ENCODE results near the gene UBR2. TPM values are rescaled to one million over a fixed set of nuclear protein-coding genes. Genes with fewer than 3 reads are reported as not detected.

UBR2 gene
- total RNA-seq, 1 donor from 2014 or later, result 39.6 TPM

DNA sequence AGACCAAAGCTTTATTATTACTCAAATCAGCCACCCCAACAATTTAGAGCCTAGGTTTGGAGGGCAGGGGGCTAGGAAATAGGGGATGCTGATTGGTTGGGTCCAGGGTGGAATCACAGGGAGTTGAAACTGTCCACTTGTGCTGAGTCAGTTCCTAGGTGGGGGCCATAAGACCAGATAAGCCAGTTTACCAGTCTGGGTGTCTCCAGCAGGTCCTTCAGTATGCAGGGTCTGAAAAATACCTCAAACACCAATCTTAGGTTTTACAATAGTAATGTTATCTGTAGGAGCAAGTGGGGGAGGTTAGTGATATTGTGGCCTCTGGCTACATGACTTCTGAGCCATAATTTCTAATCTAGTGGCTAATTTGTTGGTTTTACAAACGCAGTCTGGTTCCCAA lies 63.2 kb downstream of the UBR2 start:
- Histone ChIP-seq H3K4me1 (no peaks in the 10 kb centered on the region), H3K4me3 (no peak overlapping the region), H3K36me3 (peaks cover 80% of the 10 kb centered on the region), H3K9me3 (no peaks in the 10 kb centered on the region), H3K27ac (no peak overlapping the region), H3K27me3 (ENCODE audit: low read depth) (no peaks in the 10 kb centered on the region)
- DNase-seq, result no peak
- intact Hi-C loops (cut with DNase I), result no loop called here
- ATAC-seq, result no peak
- TF ChIP-seq, protein P1, sequence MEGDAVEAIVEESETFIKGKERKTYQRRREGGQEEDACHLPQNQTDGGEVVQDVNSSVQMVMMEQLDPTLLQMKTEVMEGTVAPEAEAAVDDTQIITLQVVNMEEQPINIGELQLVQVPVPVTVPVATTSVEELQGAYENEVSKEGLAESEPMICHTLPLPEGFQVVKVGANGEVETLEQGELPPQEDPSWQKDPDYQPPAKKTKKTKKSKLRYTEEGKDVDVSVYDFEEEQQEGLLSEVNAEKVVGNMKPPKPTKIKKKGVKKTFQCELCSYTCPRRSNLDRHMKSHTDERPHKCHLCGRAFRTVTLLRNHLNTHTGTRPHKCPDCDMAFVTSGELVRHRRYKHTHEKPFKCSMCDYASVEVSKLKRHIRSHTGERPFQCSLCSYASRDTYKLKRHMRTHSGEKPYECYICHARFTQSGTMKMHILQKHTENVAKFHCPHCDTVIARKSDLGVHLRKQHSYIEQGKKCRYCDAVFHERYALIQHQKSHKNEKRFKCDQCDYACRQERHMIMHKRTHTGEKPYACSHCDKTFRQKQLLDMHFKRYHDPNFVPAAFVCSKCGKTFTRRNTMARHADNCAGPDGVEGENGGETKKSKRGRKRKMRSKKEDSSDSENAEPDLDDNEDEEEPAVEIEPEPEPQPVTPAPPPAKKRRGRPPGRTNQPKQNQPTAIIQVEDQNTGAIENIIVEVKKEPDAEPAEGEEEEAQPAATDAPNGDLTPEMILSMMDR (IDR thresholded peaks at IDR 0.05), result no peak

GRCh38 chr6:42627674-42628073 lies 63.8 kb downstream of the UBR2 start:
- Histone ChIP-seq H3K4me3 (no peak overlapping the region), H3K9me3 (no peaks in the 10 kb centered on the region), H3K27me3 (ENCODE audit: low read depth) (no peaks in the 10 kb centered on the region), H3K36me3 (peaks cover 81% of the 10 kb centered on the region), H3K4me1 (no peaks in the 10 kb centered on the region), H3K27ac (no peak overlapping the region)
- intact Hi-C loops (cut with DNase I), result no loop called here
- TF ChIP-seq, protein P1 (IDR thresholded peaks at IDR 0.05), result no peak
- ATAC-seq (no peak), DNase-seq (no peak)

- Histone ChIP-seq H3K9me3 (no peaks in the 10 kb centered on the region), H3K36me3 (peaks cover 86% of the 10 kb centered on the region), H3K27me3 (ENCODE audit: low read depth) (no peaks in the 10 kb centered on the region), H3K4me1 (no peaks in the 10 kb centered on the region), H3K27ac (no peak overlapping the region), H3K4me3 (no peak overlapping the region)
- TF ChIP-seq, protein P1 (IDR thresholded peaks at IDR 0.05), result no peak
- intact Hi-C loops (cut with DNase I), result no loop called here
- DNase-seq, result no peak
- ATAC-seq, result no peak
Observed at GRCh38 chr6:42628604-42629003, 64.8 kb downstream of the UBR2 start.

DNA sequence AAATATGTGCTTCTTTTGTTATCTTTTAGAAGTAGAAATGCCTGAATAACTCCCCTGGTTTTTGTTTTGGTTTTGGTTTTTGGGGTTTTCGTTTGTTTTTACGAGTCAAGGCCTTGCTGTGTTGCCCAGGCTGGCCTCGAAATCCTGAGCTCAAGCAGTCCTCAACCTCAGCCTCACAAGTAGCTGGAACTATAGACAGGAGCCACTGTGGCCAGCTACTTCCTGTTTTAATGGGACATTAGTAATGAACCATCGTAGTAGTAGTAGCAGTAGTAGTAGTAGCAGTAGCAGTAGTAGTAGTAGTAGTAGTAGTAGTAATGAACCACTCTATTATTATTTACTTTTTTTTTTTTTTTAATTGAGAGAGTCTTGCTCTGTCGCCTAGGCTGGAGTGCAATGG lies 66.0 kb downstream of the UBR2 start:
- ATAC-seq, result no peak
- Histone ChIP-seq H3K4me1 (no peaks in the 10 kb centered on the region), H3K27me3 (ENCODE audit: low read depth) (no peaks in the 10 kb centered on the region), H3K36me3 (peaks cover 88% of the 10 kb centered on the region), H3K9me3 (no peaks in the 10 kb centered on the region), H3K27ac (no peak overlapping the region), H3K4me3 (no peak overlapping the region)
- intact Hi-C loops (cut with DNase I), result no loop called here
- no peak for DNase-seq
- TF ChIP-seq, protein P1 (IDR thresholded peaks at IDR 0.05), result no peak

- no peak for DNase-seq
- Histone ChIP-seq H3K27me3 (ENCODE audit: low read depth) (no peaks in the 10 kb centered on the region), H3K4me1 (no peaks in the 10 kb centered on the region), H3K9me3 (no peaks in the 10 kb centered on the region), H3K4me3 (no peak overlapping the region), H3K27ac (no peak overlapping the region), H3K36me3 (peaks cover 98% of the 10 kb centered on the region)
- no peak for ATAC-seq
- TF ChIP-seq, protein P1 (IDR thresholded peaks at IDR 0.05), result no peak
- intact Hi-C loops (cut with DNase I), result no loop called here
Observed at GRCh38 chr6:42637681-42638080, 73.9 kb downstream of the UBR2 start.

GRCh38 chr6:42642794-42643193 lies 79.0 kb downstream of the UBR2 start:
- Histone ChIP-seq H3K27ac (no peak overlapping the region), H3K9me3 (no peaks in the 10 kb centered on the region), H3K27me3 (ENCODE audit: low read depth) (no peaks in the 10 kb centered on the region), H3K4me3 (no peak overlapping the region), H3K36me3 (peaks cover 98% of the 10 kb centered on the region), H3K4me1 (no peaks in the 10 kb centered on the region)
- intact Hi-C loops (cut with DNase I), result no loop called here
- DNase-seq (no peak), ATAC-seq (no peak)
- TF ChIP-seq, protein P1 (IDR thresholded peaks at IDR 0.05), result no peak
